Liver (tissue), 9 donors: ENCODE results near the gene LCN12. TPM values are rescaled to one million over a fixed set of nuclear protein-coding genes. Genes with fewer than 3 reads are reported as not detected.

Experiments
- DNase-seq: peaks from one replicate; pipeline ENCODE4 v3.0.0-alpha.2; 2017; ENCODE audit warnings: low spot score
- H3K27ac ChIP-seq, 2 donors: one replicate each; pipeline ENCODE4 v1.7.0; 2013; ENCODE audit warnings: inconsistent platforms in 2 of 2, low read length in 2 of 2, control low read depth in 1 of 2, low read depth in 1 of 2, mild to moderate bottlenecking in 1 of 2
- H3K27me3 ChIP-seq, 4 donors: one replicate each; pipeline versions ENCODE4 v1.6.1 to v1.7.0; 2013; ENCODE audit warnings: low read length in 3 of 4, inconsistent platforms in 1 of 4, mild to moderate bottlenecking in 1 of 4, moderate library complexity in 1 of 4; ENCODE audit not compliant: control insufficient read depth in 4 of 4, insufficient read depth in 4 of 4
- H3K36me3 ChIP-seq, 4 donors: one replicate each; pipeline versions ENCODE4 v1.6.1 to v1.7.0; 2013; ENCODE audit warnings: low read length in 3 of 4, mild to moderate bottlenecking in 3 of 4, low read depth in 1 of 4, moderate library complexity in 1 of 4; ENCODE audit not compliant: control insufficient read depth in 4 of 4, insufficient read depth in 3 of 4
- H3K4me1 ChIP-seq, 4 donors: one replicate each; pipeline versions ENCODE4 v1.6.1 to v1.7.0; 2013; ENCODE audit warnings: low read length in 3 of 4, mild to moderate bottlenecking in 3 of 4, moderate library complexity in 1 of 4; ENCODE audit not compliant: control insufficient read depth in 4 of 4, insufficient read depth in 4 of 4
- H3K4me3 ChIP-seq, 3 donors: one replicate each; pipeline versions ENCODE4 v1.6.1 to v1.7.0; 2013; ENCODE audit warnings: low read length in 3 of 3, control low read depth in 1 of 3, low read depth in 1 of 3, mild to moderate bottlenecking in 1 of 3
- H3K9ac ChIP-seq, 2 donors: one replicate each; pipeline ENCODE4 v1.7.0; 2013; ENCODE audit warnings: low read length in 2 of 2, mild to moderate bottlenecking in 2 of 2, moderate library complexity in 2 of 2, control low read depth in 1 of 2, low read depth in 1 of 2
- H3K9me3 ChIP-seq, 4 donors: one replicate each; pipeline versions ENCODE4 v1.6.1 to v1.7.0; 2013; ENCODE audit warnings: low read length in 3 of 4; ENCODE audit not compliant: control insufficient read depth in 4 of 4
- ATF3 ChIP-seq: IDR thresholded peaks from 2 replicates; pipeline ENCODE4 v1.6.1; 2016; ENCODE audit warnings: antibody characterized with exemption
- EGR1 ChIP-seq, 2 donors: IDR thresholded peaks; 2 replicates each; pipeline ENCODE4 v1.6.1; 2016 to 2018; ENCODE audit warnings: antibody characterized with exemption in 2 of 2, low read depth in 2 of 2
- FOXA2 ChIP-seq: IDR thresholded peaks from 2 replicates; pipeline ENCODE4 v1.6.1; 2016; ENCODE audit warnings: antibody characterized with exemption
- GABPA ChIP-seq, 2 donors: IDR thresholded peaks in 1 of 2; conservative IDR thresholded peaks in 1 of 2; 2 replicates each; pipeline ENCODE4 v1.6.1; 2016; ENCODE audit warnings: antibody characterized with exemption in 2 of 2, mild to moderate bottlenecking in 1 of 2, moderate library complexity in 1 of 2
- HNF4A ChIP-seq, 2 donors: conservative IDR thresholded peaks; 2 replicates each; pipeline ENCODE4 v1.6.1; 2016; ENCODE audit warnings: antibody characterized with exemption in 2 of 2, mild to moderate bottlenecking in 2 of 2
- HNF4G ChIP-seq: IDR thresholded peaks from 2 replicates; pipeline ENCODE4 v1.6.1; 2016; ENCODE audit warnings: antibody characterized with exemption
- NR2F2 ChIP-seq: IDR thresholded peaks from 2 replicates; pipeline ENCODE4 v1.6.1; 2016; ENCODE audit warnings: antibody characterized with exemption
- RAD21 ChIP-seq, 2 donors: IDR thresholded peaks; 2 replicates each; pipeline ENCODE4 v1.6.1; 2016; ENCODE audit warnings: antibody characterized with exemption in 2 of 2, mild to moderate bottlenecking in 2 of 2
- REST ChIP-seq: IDR thresholded peaks from 2 replicates; pipeline ENCODE4 v1.6.1; 2016; ENCODE audit warnings: antibody characterized with exemption, mild to moderate bottlenecking
- RXRA ChIP-seq, 2 donors: IDR thresholded peaks; 2 replicates each; pipeline ENCODE4 v1.6.1; 2017 to 2018; ENCODE audit warnings: antibody characterized with exemption in 2 of 2, mild to moderate bottlenecking in 1 of 2
- SP1 ChIP-seq: IDR thresholded peaks from 2 replicates; pipeline ENCODE4 v1.6.1; 2018; ENCODE audit warnings: antibody characterized with exemption, mild to moderate bottlenecking
- TAF1 ChIP-seq: conservative IDR thresholded peaks from 2 replicates; pipeline ENCODE4 v1.6.1; 2016; ENCODE audit warnings: antibody characterized with exemption, mild to moderate bottlenecking
- YY1 ChIP-seq: IDR thresholded peaks from 2 replicates; pipeline ENCODE4 v1.6.1; 2016; ENCODE audit warnings: antibody characterized with exemption, mild to moderate bottlenecking
- WGBS: extraction: QIAGEN DNeasy Blood & Tissue Kit; methylation state at CpG from one replicate; pipeline ENCODE4 v1.1.7; 2013; 5-methylcytosine and 5-hydroxymethylcytosine counted together
- polyA plus RNA-seq, 2 donors: library from polyadenylated mRNA; stranded (reverse) in 1 of 2; unstranded in 1 of 2; fragments of 200-250 nt in 1 of 2; fragments of >200 nt in 1 of 2; fragmentation: Nextera tagmentation in 1 of 2; extraction: Ambion mirVana in 1 of 2; gene quantifications; one replicate each; pipeline versions ENCODE4 v1.2.1 to v1.2.3, GENCODE V29; 2013 to 2015
- total RNA-seq, 2 donors: library from RNA; depleted of rRNA; stranded (reverse); fragments of >200 nt; gene quantifications; one replicate each; pipeline ENCODE4 v1.2.3, GENCODE V29; 2014
- TF ChIP-seq, protein P1 (sequence below): IDR thresholded peaks from 2 replicates; pipeline ENCODE4 v1.6.1; 2016; ENCODE audit warnings: antibody characterized with exemption
- TF ChIP-seq, protein P2 (sequence below): IDR thresholded peaks from 2 replicates; pipeline ENCODE4 v1.6.1; 2016; ENCODE audit warnings: antibody characterized with exemption
- TF ChIP-seq, protein P3 (sequence below): fragments of 150-350 bp; IDR thresholded peaks from 2 replicates; pipeline ENCODE4 v1.5.1; 2017; ENCODE audit warnings: improper control_type of control experiment, low read depth, low read length; ENCODE audit not compliant: missing input control
- donor health status: healthy.
- donor health status: healthy.
- donor health status: healthy.
- donor health status: healthy.
- donor health status: healthy.

LCN12 gene
- total and polyA plus RNA-seq, 4 donors = 2.3 to 12.2 (median 6.2) TPM

- H3K4me3 ChIP-seq = peak overlapping the region; percentile 9 to 78 (median 62)
- H3K27ac ChIP-seq = peak overlapping the region; percentile 86 to 95
- H3K9me3 ChIP-seq = no peaks in the 10 kb centered on the region
- H3K9ac ChIP-seq = peak overlapping the region; percentile 8 to 20
- peaks cover 0 to under 1% (median 0%) of the 10 kb centered on the region in 4 donors for H3K36me3 ChIP-seq
- no peak for DNase-seq
- H3K4me1 ChIP-seq = peaks cover 10 to 50% (median 34%) of the 10 kb centered on the region in 4 donors
- WGBS = 29% methylated on average over 26 of the region's 26 CpGs
- TF ChIP-seq TAF1 (no peak), YY1 (no peak), HNF4G (no peak), FOXA2 (no peak), EGR1 (IDR thresholded peaks at IDR 0.05; ENCODE audit: low read depth in 2 of 2) (no peak), SP1 (no peak), GABPA (IDR thresholded peaks at IDR 0.05 in 1 of 2, conservative IDR thresholded peaks at IDR 0.05 in 1 of 2) (no peak), NR2F2 (no peak), RXRA (IDR thresholded peaks at IDR 0.05) (no peak)
- TF ChIP-seq, protein P1, sequence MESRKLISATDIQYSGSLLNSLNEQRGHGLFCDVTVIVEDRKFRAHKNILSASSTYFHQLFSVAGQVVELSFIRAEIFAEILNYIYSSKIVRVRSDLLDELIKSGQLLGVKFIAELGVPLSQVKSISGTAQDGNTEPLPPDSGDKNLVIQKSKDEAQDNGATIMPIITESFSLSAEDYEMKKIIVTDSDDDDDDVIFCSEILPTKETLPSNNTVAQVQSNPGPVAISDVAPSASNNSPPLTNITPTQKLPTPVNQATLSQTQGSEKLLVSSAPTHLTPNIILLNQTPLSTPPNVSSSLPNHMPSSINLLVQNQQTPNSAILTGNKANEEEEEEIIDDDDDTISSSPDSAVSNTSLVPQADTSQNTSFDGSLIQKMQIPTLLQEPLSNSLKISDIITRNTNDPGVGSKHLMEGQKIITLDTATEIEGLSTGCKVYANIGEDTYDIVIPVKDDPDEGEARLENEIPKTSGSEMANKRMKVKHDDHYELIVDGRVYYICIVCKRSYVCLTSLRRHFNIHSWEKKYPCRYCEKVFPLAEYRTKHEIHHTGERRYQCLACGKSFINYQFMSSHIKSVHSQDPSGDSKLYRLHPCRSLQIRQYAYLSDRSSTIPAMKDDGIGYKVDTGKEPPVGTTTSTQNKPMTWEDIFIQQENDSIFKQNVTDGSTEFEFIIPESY = no peak
- TF ChIP-seq, protein P2, sequence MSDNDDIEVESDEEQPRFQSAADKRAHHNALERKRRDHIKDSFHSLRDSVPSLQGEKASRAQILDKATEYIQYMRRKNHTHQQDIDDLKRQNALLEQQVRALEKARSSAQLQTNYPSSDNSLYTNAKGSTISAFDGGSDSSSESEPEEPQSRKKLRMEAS = no peak
- TF ChIP-seq, protein P3, sequence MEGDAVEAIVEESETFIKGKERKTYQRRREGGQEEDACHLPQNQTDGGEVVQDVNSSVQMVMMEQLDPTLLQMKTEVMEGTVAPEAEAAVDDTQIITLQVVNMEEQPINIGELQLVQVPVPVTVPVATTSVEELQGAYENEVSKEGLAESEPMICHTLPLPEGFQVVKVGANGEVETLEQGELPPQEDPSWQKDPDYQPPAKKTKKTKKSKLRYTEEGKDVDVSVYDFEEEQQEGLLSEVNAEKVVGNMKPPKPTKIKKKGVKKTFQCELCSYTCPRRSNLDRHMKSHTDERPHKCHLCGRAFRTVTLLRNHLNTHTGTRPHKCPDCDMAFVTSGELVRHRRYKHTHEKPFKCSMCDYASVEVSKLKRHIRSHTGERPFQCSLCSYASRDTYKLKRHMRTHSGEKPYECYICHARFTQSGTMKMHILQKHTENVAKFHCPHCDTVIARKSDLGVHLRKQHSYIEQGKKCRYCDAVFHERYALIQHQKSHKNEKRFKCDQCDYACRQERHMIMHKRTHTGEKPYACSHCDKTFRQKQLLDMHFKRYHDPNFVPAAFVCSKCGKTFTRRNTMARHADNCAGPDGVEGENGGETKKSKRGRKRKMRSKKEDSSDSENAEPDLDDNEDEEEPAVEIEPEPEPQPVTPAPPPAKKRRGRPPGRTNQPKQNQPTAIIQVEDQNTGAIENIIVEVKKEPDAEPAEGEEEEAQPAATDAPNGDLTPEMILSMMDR = no peak
- H3K27me3 ChIP-seq = no peaks in the 10 kb centered on the region
Measured at GRCh38 chr9:136947028-136947891, 4.8 kb upstream of the LCN12 start.

- Histone ChIP-seq H3K4me1 (peaks cover 10 to 42% (median 29%) of the 10 kb centered on the region in 4 donors), H3K36me3 (no peaks in the 10 kb centered on the region), H3K9me3 (no peaks in the 10 kb centered on the region), H3K9ac (peak overlapping the region; percentile 20 to 26), H3K27ac (peak overlapping the region; percentile 86 to 95), H3K4me3 (peak overlapping the region in 2 of 3 donors; percentile 62 to 78), H3K27me3 (no peaks in the 10 kb centered on the region)
- peak; percentile 57 for DNase-seq
- 28% methylated on average over 15 of the region's 15 CpGs for WGBS
- TF ChIP-seq SP1 (no peak), NR2F2 (no peak), GABPA (IDR thresholded peaks at IDR 0.05 in 1 of 2, conservative IDR thresholded peaks at IDR 0.05 in 1 of 2) (no peak), ATF3 (no peak), REST (no peak), RXRA (IDR thresholded peaks at IDR 0.05) (peak; percentile 23 to 61), HNF4A (conservative IDR thresholded peaks at IDR 0.05) (no peak), RAD21 (IDR thresholded peaks at IDR 0.05) (peak; percentile 66 to 73), YY1 (no peak), HNF4G (no peak)
- TF ChIP-seq, protein P3 = peak; percentile 38
- TF ChIP-seq, protein P2 = no peak
- TF ChIP-seq, protein P1 = no peak
Measured at GRCh38 chr9:136947955-136948510, 4.0 kb upstream of the LCN12 start.
